Fibroblast of skin of left quadriceps (primary cell): ENCODE measurements around the gene RGS6.

Experiments used
- DNase-seq, 2 experiments: peaks; one replicate each; pipeline ENCODE4 v3.0.0-alpha.2; 2013; ENCODE audit warnings: low read depth in 2 of 2

The RGS6 gene

DNA sequence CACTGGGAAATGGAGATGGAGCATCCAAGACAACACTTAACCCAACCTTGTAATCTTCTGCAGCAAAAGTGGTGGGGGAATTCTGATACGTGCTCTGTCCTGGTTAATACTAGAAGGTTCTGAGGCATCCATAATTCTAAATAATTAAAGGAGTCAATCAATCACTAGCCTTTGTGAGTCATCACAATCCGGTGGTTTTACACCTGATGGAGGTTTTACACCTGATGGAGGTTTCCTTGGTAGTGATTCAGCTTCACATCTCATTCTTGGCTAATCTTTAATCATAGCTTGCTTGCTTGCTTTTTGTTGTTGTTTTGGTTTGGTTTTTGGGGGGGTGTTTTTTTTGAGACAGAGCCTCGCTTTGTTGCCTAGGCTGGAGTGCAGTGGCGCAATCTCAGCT is 618.3 kb downstream of the RGS6 start:
- DNase-seq: no peak

DNA sequence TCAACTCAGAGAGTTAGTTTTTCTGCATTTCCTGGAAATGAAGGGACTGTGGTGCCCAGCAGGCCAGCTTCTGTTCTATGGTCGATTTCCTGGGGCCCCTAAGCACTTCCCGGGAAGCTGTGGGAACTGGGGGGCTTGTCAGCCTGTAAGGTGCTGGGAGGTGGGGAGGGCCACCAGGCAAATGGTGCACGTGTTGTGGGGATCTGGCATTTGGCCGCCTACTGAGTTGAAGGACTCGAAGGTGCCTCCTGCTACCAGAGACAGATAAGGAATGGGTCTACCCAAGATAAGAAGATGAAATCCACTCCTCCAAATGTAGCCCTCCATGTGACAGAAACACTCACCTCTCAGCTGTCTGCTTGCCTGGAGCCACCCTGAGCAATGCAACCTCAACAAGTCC is 620.0 kb downstream of the RGS6 start:
- DNase-seq: no peak

DNA sequence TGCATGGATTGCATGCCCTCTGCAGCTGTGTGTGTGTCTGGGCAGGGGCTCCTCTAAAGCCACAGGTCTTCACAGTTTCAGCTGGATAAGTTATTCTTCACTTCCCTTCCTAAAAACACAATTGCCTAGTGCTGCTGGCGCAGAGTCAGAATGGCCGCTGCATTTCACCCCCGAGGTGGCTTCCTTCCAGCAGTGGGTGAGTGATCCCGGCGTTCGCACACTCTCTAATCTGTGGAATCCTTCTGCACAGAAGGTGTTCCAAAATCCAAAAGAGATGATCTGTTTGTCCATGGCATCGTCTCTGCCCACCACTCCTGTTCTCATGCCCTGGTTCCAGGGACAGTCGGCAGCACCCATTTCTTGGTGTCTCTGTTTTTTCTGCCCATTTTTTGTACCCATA is 620.9 kb downstream of the RGS6 start:
- no peak for DNase-seq

DNA sequence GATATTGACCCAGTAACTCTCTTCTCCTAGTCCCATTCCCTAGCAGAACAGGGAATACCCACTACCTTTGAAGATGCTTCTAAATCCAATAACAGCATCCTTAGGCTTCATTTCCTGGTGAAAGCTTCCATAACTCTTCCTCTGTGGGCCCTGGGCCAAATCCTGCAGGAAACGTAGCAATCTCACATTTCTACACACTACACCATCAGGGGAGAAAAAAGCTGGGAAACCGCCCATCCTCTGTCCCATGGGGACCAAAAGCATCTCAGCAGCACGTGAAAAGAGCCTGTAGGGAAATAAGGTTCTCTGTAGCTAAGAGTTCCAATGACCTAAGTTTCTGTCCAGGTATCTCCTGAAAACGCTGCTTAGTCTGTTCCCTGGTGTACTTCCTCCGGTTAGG is 621.4 kb downstream of the RGS6 start:
- peak; percentile 25 to 29 for DNase-seq

DNA sequence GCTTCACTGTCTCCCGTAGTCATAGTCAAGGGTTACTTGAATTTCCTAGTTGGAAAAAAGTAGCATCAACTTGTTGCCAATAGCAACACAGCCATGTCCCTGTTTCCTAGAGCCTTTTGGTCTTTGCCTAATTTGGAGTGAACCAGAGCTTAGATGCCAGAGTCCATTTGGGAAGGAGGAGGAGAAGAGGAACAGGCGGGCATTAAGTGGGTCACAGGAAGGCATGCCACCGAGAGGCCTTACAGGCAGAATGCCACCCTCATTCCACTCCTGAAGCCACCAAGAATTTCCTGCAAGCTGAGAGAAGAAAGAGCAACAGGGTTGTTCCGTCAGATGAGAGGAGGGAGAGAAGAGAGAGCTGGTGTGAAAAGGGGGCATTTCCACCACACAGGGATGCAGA is 622.2 kb downstream of the RGS6 start:
- no peak for DNase-seq

DNA sequence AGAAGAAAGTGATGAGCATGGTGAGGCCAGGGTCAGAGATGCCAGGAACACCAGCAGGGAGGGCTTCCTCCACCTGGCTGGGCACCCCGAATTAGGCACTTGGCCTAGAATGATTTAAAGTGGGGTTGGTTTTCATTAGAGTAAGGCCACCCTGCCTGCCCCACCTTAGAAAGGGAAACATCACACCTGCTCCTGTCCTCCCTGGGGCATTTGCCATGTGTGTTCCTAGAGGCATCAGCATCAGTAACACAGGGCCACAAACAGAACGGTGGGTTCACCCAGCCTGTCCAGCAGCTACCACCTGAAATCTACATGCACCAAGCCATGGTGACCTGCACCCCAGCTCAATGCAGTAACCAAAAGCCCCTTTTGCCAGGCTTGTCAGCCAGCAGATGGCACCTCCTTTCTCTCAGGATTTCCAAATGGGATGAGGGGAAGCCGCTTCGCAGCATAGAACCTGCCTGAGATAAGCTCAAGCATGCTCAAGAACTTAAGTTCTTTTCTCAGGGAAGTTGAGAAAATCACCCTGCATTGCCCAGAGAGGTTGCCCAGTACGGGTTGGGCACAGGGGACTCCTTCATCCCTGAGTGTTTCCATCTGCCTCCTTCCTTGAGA is 622.9 kb downstream of the RGS6 start:
- DNase-seq: no peak

DNA sequence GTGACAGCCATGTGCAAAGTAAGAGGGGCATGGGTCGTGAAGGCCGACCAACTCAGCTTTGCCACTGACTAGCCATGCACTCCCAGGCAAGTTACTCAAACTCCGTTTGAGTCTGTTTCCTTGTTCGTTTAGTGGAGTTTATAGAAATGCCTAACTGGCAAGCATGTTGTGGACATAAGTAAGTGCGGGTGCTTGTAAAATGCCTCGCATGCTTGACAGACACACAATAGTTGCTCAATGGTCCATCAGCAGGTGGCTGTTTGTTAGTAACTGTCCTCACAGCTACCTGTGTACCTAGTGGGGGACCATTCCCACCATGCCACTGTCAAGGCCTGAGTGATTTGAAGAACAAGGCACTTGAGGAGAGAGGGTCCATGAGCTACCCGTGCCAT is 623.4 kb downstream of the RGS6 start:
- DNase-seq: no peak

DNA sequence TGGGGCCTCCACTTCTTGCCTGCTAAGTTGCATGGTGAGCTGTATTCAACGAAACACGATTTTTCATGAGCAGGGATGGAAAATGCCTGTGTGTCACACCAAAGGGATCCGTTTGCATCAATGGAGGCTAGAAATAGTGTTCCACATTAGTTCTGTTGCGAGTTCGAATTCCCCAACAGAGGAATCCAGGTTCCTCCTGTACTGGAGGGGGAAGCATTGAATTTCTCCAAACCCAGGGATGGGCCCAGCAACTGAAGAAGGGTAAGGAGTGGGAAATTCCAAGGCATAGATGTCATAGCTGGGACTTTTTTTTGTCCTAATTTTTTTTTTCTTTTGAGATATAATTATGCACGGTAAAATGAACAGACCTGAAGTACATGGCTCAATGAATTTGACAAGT is 625.4 kb downstream of the RGS6 start:
- DNase-seq: no peak

DNA sequence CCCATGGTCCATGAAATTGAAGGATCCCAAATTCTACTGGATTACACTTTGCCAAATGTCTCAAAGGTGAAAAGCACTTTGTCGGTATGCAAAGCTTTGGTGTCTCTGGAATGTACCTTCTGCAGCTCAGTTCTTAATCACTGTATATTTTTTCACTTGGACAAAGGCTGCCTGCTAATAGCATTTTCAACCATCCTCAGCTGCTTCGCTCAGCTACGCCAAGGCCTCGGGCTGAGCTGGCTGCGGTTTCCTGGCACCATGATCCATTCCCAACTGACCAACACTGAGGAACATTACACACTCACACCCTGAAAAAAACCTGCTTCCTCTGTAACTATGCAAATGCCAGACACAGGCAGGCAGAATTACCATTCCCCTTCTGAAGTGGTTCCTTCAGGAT is 626.5 kb downstream of the RGS6 start:
- no peak for DNase-seq

DNA sequence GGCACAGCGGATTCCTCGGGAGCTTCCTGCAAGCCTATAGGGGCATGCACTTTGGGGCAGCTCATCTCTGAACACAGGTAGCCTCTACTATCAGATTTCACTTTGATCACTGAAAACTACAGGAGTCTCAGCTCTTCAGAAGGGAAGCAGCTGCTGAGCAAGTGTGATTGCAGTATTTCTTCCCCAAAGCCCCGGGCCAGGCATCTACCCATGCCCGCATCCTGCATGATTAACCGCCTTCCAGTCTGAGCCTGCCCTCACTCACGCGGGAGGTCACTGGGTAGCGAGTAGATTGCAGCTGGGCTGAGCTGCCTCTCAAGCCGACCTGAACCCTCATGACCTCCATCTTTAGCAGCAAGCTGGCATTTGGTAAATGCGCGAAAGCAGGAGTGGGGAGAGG is 627.0 kb downstream of the RGS6 start:
- no peak for DNase-seq

DNA sequence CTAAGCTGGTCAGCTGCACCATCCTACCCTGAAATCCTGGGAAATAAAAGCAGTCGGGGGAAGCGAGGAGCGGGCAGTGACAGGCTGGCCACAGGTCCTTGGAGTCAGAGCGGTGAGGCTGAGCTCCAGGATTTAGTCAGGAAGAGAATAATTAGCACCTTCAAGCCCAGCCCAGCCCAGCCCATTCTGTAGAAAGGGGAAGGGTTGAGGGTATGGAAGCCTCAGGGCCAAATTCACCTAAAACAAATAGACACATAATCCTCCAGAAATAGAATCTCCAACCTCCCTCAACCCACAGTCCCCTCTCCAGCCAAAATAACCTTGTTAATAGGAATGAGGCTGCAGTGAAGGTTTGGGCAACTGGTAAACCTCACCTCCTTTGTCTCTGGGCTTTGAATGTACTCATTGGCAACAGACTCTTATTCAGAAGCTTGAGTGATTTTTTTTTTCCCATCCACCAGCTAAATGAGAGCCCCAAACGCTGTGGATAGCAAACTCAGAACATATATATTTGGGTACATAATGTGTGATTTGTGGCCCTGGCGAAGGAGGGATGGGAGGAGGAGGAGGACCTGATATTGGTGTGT is 627.5 kb downstream of the RGS6 start:
- DNase-seq: no peak

DNA sequence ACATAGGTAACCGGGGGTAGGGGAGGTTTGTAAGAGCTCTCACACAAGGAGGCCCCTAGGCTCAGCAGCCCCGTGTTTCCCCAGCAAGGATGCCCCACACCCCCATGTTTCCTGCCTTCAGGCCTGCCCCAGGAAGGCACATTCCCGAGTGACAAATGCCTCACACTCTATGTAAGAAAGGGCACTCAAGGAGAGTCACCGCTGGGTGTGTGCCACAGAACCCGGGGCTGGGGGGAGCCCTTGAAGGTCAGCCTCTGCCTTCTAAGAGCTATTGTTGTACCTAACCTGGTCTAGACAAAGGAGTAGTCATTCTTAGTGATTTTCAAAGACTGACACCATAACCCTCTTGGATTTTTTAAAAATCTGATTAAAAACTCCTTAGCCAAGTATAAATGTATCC is 628.1 kb downstream of the RGS6 start:
- no peak for DNase-seq

DNA sequence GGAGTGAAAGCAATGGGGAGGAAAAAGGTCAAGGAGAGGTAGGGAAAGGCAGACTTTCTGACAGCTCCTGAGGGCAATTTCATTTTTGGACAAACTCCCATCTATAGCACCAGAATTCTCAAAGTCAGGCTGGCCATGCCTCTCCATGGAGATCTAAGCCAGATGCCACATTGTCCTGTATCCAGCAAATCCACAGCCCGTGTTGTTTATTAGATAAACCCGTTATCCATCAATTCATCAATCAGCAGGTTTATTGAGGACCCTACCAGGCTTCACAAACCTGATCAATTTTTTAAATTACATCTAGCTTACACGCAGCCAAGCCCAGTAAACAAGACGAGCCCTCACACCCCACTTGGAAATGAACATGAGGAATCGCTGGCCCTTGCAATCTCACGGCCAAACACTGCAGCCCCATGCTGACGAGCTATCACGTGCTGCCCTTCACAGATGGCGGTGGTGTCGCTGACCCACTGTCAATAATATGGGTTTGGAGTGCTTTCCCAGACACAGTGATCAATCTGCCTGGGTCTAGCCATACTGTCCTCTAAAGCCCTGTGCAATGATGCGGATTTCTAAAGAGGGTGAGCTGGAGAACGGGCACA is 628.8 kb downstream of the RGS6 start:
- DNase-seq: no peak

DNA sequence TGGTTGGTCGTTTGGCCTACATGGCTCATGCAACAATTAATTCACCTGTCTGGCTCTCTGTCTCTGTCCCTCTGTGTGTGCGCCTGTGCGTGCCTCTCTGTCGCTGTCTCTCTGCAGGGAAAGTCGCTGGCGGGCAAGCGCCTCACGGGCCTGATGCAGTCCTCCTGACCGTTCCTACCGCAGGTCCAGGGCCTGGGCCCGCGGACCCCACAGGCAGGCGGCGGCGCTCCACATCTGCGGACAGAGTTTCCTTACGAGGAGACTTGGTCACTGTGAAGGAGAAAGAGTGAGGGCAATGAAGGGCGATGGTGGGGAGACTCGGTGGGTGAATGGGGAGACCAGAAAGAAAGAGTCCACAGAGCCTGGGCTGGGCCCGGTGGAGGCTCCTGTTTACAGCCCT is 630.1 kb downstream of the RGS6 start:
- no peak for DNase-seq

DNA sequence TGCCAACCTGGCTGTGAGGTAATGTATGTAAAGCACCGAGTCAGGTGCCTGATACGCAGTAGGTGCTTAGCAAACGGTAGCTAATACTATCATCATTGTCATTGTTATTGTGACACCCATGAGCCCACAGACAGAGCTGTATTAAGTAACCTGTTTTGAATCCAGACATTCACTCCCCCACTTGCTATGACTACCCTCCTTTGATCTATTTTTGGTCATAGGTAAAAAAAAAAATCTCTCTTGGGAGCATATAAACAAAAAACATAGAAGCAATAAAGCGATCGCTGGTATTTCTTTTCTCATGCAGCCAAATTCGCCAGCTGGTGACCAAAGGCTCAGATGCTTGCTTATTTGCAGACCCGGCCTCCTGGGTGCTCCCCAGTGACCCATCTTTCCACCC is 631.4 kb downstream of the RGS6 start:
- DNase-seq: no peak

DNA sequence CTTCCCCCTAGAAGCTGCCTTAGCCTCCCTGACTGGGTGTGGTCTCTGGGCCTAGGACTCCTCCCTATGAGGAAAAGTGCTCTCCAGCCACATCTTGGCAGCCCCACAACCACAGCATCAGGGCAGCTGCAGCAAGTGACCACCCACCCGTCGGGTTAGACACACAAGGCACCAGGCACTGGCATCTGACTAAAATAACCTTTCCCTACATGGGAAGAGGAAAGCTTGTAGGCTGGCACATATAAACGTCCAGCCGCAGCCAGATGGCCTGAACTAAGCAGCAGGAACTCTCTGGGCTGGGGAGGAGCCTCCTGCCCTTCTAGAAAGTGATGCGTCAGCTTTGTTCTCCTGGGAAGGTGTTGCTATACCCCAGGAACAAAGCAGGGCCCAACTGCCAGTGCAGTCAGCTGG is 632.9 kb downstream of the RGS6 start:
- no peak for DNase-seq

DNA sequence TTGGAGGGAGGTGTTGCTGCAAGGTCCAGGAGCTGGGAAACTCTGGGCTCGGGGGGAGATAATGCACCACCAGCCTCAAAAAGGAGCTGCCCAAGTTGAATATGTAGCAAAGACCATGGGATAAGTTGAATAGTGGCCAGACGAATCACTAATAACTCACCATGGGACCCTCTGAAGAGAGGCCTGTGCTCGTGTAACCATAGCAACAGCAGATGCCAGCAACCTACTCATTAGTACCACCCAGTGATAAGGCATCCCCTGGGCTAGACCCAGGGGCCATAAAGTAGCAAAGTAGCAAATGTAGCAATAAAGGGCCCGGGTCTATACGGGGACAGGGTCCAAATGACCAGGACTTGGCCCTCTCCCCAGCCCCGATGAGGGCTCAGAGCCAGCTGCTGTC is 633.7 kb downstream of the RGS6 start:
- no peak for DNase-seq

DNA sequence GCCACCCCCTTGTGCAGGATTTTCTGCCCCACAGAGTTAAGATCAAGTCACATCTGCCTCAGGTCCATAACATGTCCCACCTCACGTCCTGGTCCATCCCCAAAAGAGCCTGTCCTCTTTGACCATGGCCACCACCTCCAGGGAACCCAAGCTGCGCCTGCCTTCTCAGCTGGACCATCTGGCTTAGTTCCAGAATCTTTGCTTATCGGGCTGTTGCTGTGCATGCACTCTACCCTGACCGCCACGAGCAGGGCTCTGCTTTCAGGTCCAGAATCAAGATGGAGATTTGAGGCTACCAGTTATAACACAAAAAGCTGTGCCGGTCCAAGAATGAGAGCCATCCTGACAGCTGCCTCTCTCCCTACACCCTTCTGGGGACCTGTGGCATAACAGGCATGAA is 635.0 kb downstream of the RGS6 start:
- DNase-seq: no peak

DNA sequence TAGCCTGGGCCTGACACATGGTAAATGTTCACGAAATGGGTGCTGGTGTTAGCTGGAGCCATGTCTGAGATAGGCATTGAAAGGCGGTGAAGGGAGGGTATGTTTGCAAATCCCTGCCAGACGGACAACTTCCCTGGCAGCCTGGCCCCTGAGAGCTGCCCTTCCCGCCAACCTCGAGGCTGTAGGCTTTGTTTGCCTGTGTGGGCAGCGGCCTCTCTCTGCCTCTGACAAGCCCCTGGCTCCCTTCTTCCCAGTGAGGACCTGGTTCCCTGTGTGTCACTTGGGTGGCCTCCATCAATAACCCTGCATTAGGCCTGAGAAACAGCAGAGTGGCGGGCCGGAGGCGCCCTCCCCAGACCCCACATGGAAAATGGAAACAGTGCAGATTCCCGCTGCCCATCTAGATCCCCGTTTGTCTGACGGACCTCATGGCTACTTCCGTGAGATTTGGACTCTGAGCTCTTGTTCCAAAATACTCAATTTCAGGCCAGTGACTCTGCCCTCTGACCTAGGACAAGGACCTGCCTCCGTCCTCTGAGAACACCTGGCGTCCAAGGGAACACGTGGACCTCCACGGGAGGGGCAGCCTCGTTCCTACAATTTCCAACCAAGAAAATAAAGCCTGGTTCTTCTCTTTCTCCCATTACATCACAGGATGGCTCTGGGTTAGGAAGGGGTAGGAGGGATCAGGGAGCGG is 636.2 kb downstream of the RGS6 start:
- DNase-seq: no peak

DNA sequence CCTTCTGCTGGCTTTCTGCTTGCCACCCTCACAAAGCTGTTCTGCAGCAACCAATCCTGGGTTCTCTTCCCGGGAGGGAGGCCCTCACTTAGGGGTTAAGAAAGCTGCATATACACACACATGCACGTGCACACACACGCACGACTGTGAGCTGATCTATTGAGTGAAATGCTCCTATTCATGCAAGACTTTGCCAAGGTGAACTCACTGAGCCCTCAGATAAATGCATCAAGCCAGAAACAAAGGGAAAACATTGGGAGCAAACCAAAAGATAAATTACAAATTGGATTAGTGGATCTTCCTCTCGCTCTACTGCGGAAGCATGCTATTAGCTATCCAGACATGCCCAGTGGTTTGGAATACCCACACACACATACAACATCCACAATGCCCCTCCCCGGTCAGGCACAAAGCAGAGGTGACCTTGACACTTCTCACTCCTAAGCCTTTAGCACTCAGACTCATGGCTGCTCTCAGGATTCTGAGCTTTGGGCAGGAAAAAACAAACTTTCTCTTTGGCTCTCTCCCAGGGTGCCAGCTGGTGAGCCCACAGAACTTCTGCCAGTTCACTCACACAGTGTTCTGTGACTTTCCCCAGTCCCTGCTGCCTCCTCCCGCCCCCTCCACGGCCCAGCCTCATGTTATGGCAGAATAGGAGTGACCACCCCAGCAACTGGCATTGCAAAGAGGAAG is 641.6 kb downstream of the RGS6 start:
- no peak for DNase-seq

DNA sequence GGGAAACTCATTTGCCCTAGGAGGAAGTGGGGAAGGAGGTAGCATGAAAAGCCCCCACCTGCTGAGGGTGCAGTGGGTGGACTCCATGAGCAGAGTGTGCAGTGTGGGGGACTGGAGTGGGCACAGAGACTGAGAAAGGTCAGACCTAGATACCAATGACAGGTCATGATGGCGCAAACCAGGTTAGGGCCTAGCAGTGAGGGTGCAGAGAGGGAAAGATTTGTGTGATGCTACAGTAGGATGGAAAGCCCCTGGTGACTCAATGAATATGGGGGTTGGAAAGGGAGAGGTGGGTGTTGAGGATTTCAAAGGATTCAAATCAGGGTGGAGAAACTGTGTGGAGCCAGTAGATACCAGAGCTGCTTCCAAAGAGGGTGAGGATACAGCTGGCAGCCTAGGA is 642.5 kb downstream of the RGS6 start:
- no peak for DNase-seq

DNA sequence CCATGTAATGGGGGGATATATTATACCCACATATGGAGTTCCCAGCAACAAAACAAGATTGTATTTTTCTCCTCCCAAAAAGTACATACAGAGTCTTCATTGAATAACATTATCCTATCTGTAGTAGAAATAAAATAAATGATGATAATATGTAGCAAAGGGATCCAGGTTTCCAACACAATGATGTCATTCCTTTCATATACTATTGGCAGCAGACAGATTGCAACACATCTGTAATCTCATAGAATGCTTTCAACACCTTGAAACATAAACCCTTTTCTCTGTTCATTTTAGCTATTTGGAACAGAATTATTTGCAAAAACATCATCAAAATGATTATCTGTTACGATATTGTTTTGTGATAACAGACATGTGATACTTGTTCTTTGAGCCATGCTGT is 644.0 kb downstream of the RGS6 start:
- no peak for DNase-seq

DNA sequence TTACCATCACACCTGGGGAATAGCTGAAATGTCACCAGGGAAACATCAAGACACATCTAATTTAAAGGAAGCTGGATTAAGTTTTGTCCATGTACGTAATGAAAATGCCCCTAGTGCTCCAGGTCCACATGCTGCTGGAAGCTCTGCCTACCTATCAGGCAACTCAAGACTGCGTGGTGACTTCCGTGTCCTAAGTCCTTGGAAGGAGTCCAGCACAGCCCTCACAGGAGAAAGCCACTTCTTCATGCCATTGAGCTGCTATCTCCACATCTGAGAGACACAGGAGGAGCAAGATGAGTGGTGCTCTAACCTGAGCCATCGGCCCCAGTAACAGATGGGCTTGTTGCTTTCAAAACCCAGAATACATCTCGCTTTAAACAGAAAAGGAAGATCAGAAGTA is 645.3 kb downstream of the RGS6 start:
- DNase-seq: no peak
